GM12873 (cell line): ENCODE data around the gene CLCN3.

Experiments used
- CTCF ChIP-seq: IDR thresholded peaks from 2 replicates; pipeline ENCODE4 v1.5.1; 2012; ENCODE audit warnings: low read depth, mild to moderate bottlenecking, moderate library complexity, low read length, control low read depth; ENCODE audit not compliant: insufficient read depth; ENCODE audit errors: missing control alignments

Gene CLCN3

GRCh38 chr4:169594560-169595195 lies 25.7 kb upstream of the CLCN3 start:
- no peak for TF ChIP-seq CTCF

GRCh38 chr4:169601016-169601771 lies 19.2 kb upstream of the CLCN3 start:
- TF ChIP-seq CTCF: no peak

- TF ChIP-seq CTCF: no peak
Observed at GRCh38 chr4:169603312-169603711, 17.1 kb upstream of the CLCN3 start.

GRCh38 chr4:169604131-169604900 lies 16.1 kb upstream of the CLCN3 start:
- TF ChIP-seq CTCF: no peak

- no peak for TF ChIP-seq CTCF
Observed at GRCh38 chr4:169604903-169605331, 15.5 kb upstream of the CLCN3 start.

GRCh38 chr4:169611157-169611556 lies 9.2 kb upstream of the CLCN3 start:
- no peak for TF ChIP-seq CTCF
